Hematopoietic multipotent progenitor cell treated with erythropoietin and hydrocortisone succinate and interleukin-3 and kit ligand, for 15 days (in vitro differentiated cells): Measurements from ENCODE around the gene TLR6.

Experiments
- DNase-seq: peaks from one replicate; pipeline ENCODE4 v3.0.0-alpha.2; 2015; ENCODE audit warnings: low spot score

Gene TLR6

DNA sequence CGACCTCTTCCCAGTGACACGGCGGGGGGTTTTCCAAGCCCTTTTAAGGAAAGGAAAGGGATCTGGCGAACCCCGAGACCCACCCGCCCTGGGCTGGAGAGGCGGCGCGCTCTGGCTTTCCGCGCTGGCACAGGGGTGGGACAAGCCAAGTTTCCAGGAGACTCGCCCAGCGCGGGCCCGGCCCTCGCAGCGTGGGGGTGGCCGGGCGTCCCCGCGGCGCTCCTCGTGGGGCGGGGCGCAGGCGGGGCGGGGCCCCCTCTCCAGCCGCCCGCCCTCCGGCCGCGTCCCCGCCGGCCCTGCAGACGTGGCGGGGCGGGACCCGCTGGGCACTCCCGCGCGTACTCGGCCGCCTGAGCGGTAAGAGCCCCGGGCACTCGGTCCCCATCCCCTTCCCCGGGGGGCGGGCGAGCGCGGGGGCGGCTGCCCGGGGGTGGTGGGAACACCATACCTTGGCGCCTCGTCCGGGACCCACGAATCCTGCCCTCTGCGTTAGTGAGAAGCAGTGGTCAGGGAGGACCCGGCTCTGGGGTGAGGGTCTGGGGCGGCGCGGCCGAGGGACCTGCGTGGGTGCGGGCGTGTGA is 11.0 kb upstream of the TLR6 start, which contains the start of gene FAM114A1:
FAM114A1 (plus strand) TSS at position 329 of the 581 bp plus-strand sequence. CDS start 10,273 bp downstream, outside the sequence.
- peak; percentile 59 for DNase-seq

DNA sequence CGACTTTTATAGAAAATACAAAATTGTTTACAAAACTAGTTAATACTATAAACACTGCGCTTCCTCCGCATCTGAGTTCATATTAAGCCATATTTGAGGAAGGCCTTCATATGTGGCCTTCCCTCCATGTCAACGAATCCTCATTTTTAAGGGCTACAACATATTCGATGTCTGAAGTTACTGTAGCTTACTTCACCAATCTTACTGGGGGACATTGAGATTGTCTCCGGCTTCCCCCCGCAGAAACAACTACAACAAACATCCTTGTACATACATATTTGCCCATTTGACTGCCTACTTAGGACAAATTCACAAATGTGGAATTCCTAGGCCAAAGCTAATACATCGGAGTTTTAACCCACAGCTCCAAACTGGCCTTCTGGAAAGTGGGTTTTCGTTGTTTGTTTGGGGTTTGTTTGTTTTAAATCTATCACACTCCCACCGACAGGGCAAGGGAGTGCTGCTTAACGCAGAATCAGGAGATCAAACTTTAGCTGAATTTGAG is 10.4 kb upstream of the TLR6 start:
- no peak for DNase-seq

DNA sequence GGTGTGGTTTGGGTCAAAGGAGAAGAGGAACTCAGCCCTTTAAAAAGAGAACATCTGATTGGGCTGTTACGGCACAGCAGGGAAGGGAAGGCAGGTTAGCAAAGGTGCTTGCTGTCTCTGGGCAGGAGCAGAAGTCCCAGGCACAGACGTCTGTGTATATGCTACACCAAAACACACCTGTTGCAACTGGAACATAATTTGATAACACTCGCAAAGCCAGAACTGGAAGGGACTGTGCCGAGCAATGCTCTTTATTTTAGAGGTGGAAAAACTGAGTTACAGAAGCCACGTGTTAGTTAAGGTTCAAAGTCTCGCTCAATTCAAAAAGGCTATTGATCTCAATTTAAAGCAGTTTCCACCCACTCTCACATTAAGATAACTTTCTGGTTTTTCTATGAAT is 8.8 kb upstream of the TLR6 start:
- no peak for DNase-seq

- DNase-seq: no peak
These were observed 5.2 kb upstream of the TLR6 start for GRCh38 chr4:38861791-38862190.

GRCh38 chr4:38860788-38861424 is 4.3 kb upstream of the TLR6 start:
- DNase-seq: peak; percentile 78

- no peak for DNase-seq
These were observed 2.9 kb upstream of the TLR6 start for GRCh38 chr4:38859501-38859900.

DNA sequence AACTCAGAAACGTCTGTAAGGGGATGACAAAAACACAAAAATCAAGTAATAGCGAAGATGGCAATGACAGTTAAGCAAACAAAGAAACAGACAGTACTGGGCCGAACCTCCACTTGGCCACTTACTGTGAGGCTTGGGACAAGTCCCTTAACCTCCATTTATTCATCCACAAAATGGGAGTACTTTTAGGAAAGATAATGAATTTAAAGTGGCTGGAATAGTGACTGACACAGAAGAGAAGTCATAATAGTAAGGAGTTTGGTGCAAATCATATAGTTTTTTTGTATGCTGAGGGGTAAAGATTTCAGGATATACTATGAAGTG is 1.4 kb upstream of the TLR6 start:
- no peak for DNase-seq

- no peak for DNase-seq
These were observed 908 bp upstream of the TLR6 start for GRCh38 chr4:38857354-38858096.

GRCh38 chr4:38856046-38856445 is 571 bp downstream of the TLR6 start:
- no peak for DNase-seq

DNA sequence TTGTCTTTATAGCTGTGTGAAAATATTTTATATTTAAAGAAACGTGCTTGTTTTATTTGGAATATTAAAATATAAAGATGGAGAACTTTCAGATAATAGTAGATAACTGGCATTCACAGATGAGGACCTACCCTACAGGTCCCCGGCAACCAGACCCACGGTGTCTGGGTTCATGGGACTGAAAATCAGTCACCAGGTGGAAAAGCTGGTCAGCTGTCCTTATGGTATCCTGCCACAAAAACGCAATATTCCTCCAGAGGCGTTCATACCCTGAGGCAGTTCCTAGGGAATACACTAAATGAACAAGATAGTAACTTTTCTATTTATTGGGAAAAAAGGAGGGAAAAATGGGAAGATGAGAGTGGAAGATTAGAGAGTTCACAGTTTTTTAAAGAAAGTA is 1.2 kb downstream of the TLR6 start:
- no peak for DNase-seq

DNA sequence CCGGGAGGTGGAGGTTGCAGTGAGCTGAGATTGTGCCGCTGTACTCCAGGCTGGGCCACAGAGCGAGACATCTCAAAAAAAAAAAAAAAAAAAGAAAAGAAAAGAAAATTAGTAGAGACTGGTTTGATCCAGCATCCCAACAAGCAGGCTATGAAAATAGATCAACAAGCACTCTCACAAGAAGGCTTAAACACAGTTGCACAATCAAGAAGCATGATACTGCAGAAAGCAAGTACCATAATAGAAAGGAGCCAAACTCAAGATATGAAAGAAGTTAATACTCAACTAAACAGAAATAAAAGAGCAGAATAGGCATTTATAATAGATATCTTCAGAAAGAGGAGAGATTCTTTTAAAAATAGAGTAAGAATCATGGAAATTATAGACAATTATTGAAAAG is 10.6 kb downstream of the TLR6 start:
- DNase-seq: no peak

- DNase-seq: no peak
These were observed 13.6 kb downstream of the TLR6 start for GRCh38 chr4:38842994-38843393.

GRCh38 chr4:38837849-38838248 is 18.8 kb downstream of the TLR6 start:
- no peak for DNase-seq

GRCh38 chr4:38837334-38837733 is 19.3 kb downstream of the TLR6 start:
- no peak for DNase-seq

GRCh38 chr4:38834570-38834969 is 22.0 kb downstream of the TLR6 start:
- DNase-seq: no peak

GRCh38 chr4:38832624-38833528 is 23.7 kb downstream of the TLR6 start:
- no peak for DNase-seq

DNA sequence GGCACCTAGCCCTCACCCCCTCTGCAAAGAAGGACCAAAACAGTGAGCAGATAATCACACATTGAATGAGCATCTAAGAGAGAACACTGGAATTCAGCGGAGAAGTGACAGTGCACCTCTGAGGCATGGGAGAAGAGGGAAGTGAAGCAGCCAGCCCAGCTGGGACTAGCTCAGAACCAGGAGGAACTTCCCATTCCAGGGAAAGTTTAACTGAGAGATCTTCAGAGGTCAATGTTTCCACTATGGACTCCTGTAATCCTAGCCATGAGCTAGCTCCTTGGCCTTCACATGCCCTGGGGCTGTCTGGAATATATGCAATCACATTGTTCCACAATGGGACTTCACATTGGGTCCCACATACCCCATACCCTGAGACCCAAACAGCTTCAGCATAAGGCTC is 24.4 kb downstream of the TLR6 start:
- no peak for DNase-seq

DNA sequence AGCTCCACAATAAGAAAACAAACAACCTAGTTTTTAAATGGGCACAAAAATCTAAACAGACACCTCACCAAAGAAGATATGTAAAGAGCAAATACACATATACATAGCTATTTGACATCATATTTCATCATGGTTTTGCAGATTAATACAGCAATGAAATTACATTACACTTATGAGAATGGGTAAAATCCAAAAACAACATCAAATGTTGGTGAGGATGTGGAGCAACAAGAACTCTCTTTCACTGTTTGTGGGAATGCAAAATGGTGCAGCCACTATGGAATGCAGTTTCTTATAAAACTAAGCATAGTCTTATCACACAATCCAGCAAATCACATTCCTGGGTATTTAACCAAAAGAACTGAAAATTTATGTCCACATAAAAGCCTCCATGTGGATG is 25.0 kb downstream of the TLR6 start:
- no peak for DNase-seq

GRCh38 chr4:38829237-38829636 is 27.4 kb downstream of the TLR6 start:
- no peak for DNase-seq

- no peak for DNase-seq
These were observed 32.9 kb downstream of the TLR6 start for GRCh38 chr4:38823766-38824165.

DNA sequence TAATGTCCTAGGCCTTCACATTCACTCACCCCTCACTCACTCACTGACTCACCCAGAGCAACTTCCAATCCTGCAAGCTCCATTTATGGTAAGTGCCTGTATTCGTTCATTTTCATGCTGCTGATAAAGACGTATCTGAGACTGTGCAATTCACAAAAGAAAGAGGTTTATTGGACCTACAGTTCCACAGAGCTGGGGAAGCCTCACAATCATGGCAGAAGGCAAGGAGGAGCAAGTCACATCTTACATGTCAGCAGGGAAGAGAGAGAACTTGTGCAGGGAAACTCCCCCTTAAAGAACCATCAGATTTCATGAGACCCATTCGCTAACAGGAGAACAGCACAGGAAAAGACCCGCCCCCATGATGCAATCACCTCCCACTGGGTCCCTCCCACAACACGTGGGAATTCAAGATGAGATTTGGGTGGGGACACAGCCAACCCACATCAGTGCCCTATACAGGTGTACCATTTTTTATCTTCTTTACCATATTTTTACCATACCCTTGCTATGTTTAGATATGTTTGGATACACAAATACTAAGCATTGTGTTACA is 33.8 kb downstream of the TLR6 start:
- DNase-seq: no peak

DNA sequence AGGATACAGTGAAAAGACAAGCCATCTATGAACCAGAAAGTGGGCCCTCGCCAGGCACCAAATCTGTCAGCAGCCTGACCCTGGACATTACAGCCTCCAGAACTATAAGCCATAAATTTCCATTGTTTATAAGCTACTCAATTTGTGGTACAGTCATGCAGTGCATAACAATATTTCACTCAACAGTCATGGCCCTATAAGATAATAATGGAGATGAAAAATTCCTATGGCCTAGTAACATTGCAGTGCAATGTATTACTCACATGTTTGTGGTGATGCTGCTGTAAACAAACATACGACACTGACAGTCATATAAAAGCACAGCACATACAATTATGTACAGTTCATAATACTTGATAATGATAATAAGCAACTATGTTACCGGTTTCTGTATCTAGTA is 34.9 kb downstream of the TLR6 start:
- DNase-seq: no peak
